ENCODE data around the gene POP7. TPM values are rescaled to one million over a fixed set of nuclear protein-coding genes. Genes with fewer than 3 reads are reported as not detected.

POP7 gene
- total RNA-seq, 1 experiment from 2014 or later: 52.3 TPM

- peaks cover 3% of the 10 kb centered on the region for H3K36me3 ChIP-seq (ENCODE audit: control insufficient read depth, insufficient read depth, low read length)
- POLR2A ChIA-PET: no interaction called here
- no peaks in the 10 kb centered on the region for H3K9me3 ChIP-seq (ENCODE audit: control insufficient read depth, insufficient read depth, low read depth, low read length)
- intact Hi-C loops (cut with micrococcal nuclease; ENCODE audit: unreplicated experiment) (no loop called here), in situ Hi-C loops (cut with HindIII; ENCODE audit: low pct_unique_long_range_greater_than_20kb, low sequenced_read_pairs) (no loop called here)
- H3K4me1 ChIP-seq (ENCODE audit: control insufficient read depth, insufficient read depth, low read length): peaks cover 57% of the 10 kb centered on the region
- ATAC-seq (peak; percentile 37), DNase-seq (ENCODE audit: low read depth, low spot score) (no peak)
- H3K4me3 ChIP-seq (ENCODE audit: low read depth in 2 of 2, low read length in 2 of 2): no peak overlapping the region
- BruUV-seq (replicated peaks): no TSS peak
- CTCF ChIA-PET: interaction anchor here (0.6 kb wide), 3 partner anchors 13 to 62 kb away, joined by 3 to 6 read pairs (median 5); no protein-coding TSS in a partner anchor
- H3K27me3 ChIP-seq (ENCODE audit: control insufficient read depth, insufficient read depth, low read length): no peaks in the 10 kb centered on the region
- TF ChIP-seq REST (IDR thresholded peaks at IDR 0.05; ENCODE audit: insufficient read depth in 1 of 2, low read depth in 2 of 2, low read length in 1 of 2) (no peak), TCF7L2 (IDR thresholded peaks at IDR 0.05; ENCODE audit: low read depth, low read length) (no peak), SIN3A (IDR thresholded peaks at IDR 0.05; ENCODE audit: borderline replicate concordance, insufficient read depth, low read depth, low read length) (no peak), POLR2AphosphoS5 (IDR thresholded peaks at IDR 0.05; ENCODE audit: low read depth, low read length) (no peak; the same call in 1 of the 2 replicates)
- TF ChIP-seq, protein P1, sequence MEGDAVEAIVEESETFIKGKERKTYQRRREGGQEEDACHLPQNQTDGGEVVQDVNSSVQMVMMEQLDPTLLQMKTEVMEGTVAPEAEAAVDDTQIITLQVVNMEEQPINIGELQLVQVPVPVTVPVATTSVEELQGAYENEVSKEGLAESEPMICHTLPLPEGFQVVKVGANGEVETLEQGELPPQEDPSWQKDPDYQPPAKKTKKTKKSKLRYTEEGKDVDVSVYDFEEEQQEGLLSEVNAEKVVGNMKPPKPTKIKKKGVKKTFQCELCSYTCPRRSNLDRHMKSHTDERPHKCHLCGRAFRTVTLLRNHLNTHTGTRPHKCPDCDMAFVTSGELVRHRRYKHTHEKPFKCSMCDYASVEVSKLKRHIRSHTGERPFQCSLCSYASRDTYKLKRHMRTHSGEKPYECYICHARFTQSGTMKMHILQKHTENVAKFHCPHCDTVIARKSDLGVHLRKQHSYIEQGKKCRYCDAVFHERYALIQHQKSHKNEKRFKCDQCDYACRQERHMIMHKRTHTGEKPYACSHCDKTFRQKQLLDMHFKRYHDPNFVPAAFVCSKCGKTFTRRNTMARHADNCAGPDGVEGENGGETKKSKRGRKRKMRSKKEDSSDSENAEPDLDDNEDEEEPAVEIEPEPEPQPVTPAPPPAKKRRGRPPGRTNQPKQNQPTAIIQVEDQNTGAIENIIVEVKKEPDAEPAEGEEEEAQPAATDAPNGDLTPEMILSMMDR (IDR thresholded peaks at IDR 0.05): no peak
- peak overlapping the region; percentile 75 for H3K27ac ChIP-seq (ENCODE audit: low read length)
Measured at GRCh38 chr7:100679129-100679926, 26.6 kb upstream of the POP7 start.

DNA sequence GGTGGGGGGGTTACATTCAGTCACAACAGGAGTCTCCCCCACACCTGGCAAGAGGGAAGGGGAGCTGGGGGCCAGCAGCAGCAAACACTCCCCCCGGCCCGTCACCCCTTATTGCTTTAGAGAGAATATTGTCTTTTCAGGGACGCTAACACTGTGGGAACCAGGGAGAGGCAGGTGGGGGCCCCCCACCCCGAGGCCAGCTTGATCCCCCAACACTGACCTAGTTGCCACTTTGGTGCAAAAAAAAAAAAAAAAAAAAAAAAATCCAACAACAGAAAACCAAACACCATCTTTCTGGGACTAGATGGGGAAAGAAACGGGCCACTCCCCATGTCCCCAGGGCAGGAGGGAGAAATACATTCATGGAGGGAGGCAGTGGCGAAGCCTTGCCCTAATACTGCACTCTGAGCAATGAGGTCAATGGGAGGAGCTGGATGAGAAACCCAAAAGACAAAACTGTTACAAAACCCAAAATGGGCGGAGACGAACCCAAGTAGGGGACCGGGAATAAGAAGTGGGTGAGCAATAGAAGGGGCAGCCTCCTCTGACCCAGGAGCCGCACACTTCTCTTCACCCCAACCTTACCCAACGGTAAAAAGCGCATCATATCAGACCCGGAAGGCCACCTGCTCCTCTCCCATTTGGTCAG is 25.9 kb upstream of the POP7 start:
- CTCF ChIA-PET: interaction anchor here (0.6 to 1.4 kb wide), 3 partner anchors 35 to 67 kb away, joined by 3 to 8 read pairs (median 6); no protein-coding TSS in a partner anchor
- peak; percentile 31 for ATAC-seq
- no peaks in the 10 kb centered on the region; the same call in 1 of the 2 replicates for H3K36me3 ChIP-seq (ENCODE audit: control insufficient read depth, insufficient read depth, low read length)
- in situ Hi-C loops (cut with HindIII; ENCODE audit: low pct_unique_long_range_greater_than_20kb, low sequenced_read_pairs): no loop called here
- BruUV-seq (replicated peaks): no TSS peak
- intact Hi-C loops (cut with micrococcal nuclease; ENCODE audit: unreplicated experiment): loop anchor here (10.0 kb wide), 1 partner anchor 45 kb away; no protein-coding TSS in a partner anchor
- no peak overlapping the region for H3K4me3 ChIP-seq (ENCODE audit: low read depth in 2 of 2, low read length in 2 of 2)
- peaks cover 57% of the 10 kb centered on the region for H3K4me1 ChIP-seq (ENCODE audit: control insufficient read depth, insufficient read depth, low read length)
- H3K27ac ChIP-seq (ENCODE audit: low read length): peak overlapping the region; percentile 75
- POLR2A ChIA-PET: interaction anchor here (0.5 to 0.7 kb wide), 2 partner anchors 28 to 211 kb away, joined by 3 to 6 read pairs; no protein-coding TSS in a partner anchor
- TF ChIP-seq, protein P1 (IDR thresholded peaks at IDR 0.05): no peak
- TF ChIP-seq POLR2AphosphoS5 (IDR thresholded peaks at IDR 0.05; ENCODE audit: low read depth, low read length) (no peak; the same call in 1 of the 2 replicates), SIN3A (IDR thresholded peaks at IDR 0.05; ENCODE audit: borderline replicate concordance, insufficient read depth, low read depth, low read length) (no peak), TCF7L2 (IDR thresholded peaks at IDR 0.05; ENCODE audit: low read depth, low read length) (no peak), REST (IDR thresholded peaks at IDR 0.05; ENCODE audit: insufficient read depth in 1 of 2, low read depth in 2 of 2, low read length in 1 of 2) (no peak)
- no peak for DNase-seq (ENCODE audit: low read depth, low spot score)
- no peaks in the 10 kb centered on the region for H3K27me3 ChIP-seq (ENCODE audit: control insufficient read depth, insufficient read depth, low read length)
- H3K9me3 ChIP-seq (ENCODE audit: control insufficient read depth, insufficient read depth, low read depth, low read length): no peaks in the 10 kb centered on the region
